Omental fat pad (tissue), 4 donors: ENCODE results near the gene TBC1D4. TPM values are rescaled to one million over a fixed set of nuclear protein-coding genes. Genes with fewer than 3 reads are reported as not detected.
A peak's percentile ranks its signal among the peaks of the same experiment; 100 is the strongest.
"Not testable (repeated sequence)": the region's sequence is repeated elsewhere in the genome, so short reads cannot be mapped to it uniquely, and the experiment has no call there.

Source experiments
- ATAC-seq: fragments of 150-250 bp; one replicate; pipeline ENCODE4 v1.9.1; 2016; ENCODE audit warnings: mild to moderate bottlenecking, moderate library complexity; ENCODE audit not compliant: low FRiP score
- DNase-seq: peaks from one replicate; pipeline ENCODE4 v3.0.0-alpha.2; 2019; ENCODE audit warnings: low spot score
- CTCF ChIP-seq, 3 donors: fragments of 450-650 bp; IDR thresholded peaks; one replicate each; pipeline ENCODE4 v1.5.1; 2016 to 2017; ENCODE audit warnings: antibody characterized with exemption in 3 of 3, mild to moderate bottlenecking in 3 of 3, moderate library complexity in 2 of 3
- total RNA-seq, 4 donors: library from RNA; depleted of rRNA; stranded (reverse); fragments of >200 nt; gene quantifications; one replicate each; pipeline ENCODE4 v1.1.0, GENCODE V29; 2016

The TBC1D4 gene
- total RNA-seq, 4 donors from 2014 or later: 24.7 to 55.1 (median 39.2) TPM

- no peak for ATAC-seq
- DNase-seq: no peak
- TF ChIP-seq CTCF (IDR thresholded peaks at IDR 0.05): no peak
Observed at GRCh38 chr13:75250526-75251178, 231.3 kb downstream of the TBC1D4 start.

- not testable (repeated sequence) for DNase-seq, ATAC-seq
Observed at GRCh38 chr13:75245578-75245977, 236.4 kb downstream of the TBC1D4 start.

GRCh38 chr13:75240240-75240639 is 241.7 kb downstream of the TBC1D4 start:
- not testable (repeated sequence) for ATAC-seq, DNase-seq

- DNase-seq (no peak), ATAC-seq (peak; percentile 44)
- TF ChIP-seq CTCF (IDR thresholded peaks at IDR 0.05): no peak
Observed at GRCh38 chr13:75236774-75237173, 245.2 kb downstream of the TBC1D4 start.

Other genes with a start within 250 kb of the TBC1D4 start
- 10 to 100 TPM; 42.9 to 60.8 (median 52.8) TPM for gene COMMD6, start 55.7 kb upstream of the TBC1D4 start, total RNA-seq
- gene UCHL3, start 67.6 kb upstream of the TBC1D4 start, total RNA-seq: 10 to 100 TPM; 17.9 to 28.8 (median 25.4) TPM
- gene LMO7, start 154.2 kb upstream of the TBC1D4 start, total RNA-seq: 10 to 100 TPM in 3 of 4 donors, 1 to 10 TPM in 1; 7.7 to 22.0 (median 12.4) TPM